ENCODE results near the gene NEDD4L.

Gene NEDD4L

GRCh38 chr18:58337686-58338085 lies 293.7 kb downstream of the NEDD4L start:
- no peak for DNase-seq (ENCODE audit: extremely low read depth in 1 of 2, low read depth in 1 of 2)

- no peak for DNase-seq (ENCODE audit: extremely low read depth in 1 of 2, low read depth in 1 of 2)
Measured at GRCh38 chr18:58338141-58338540, 294.1 kb downstream of the NEDD4L start.

- DNase-seq (ENCODE audit: extremely low read depth in 1 of 2, low read depth in 1 of 2), result no peak
Measured at GRCh38 chr18:58338961-58339592, 295.1 kb downstream of the NEDD4L start.

- DNase-seq (ENCODE audit: extremely low read depth in 1 of 2, low read depth in 1 of 2), result no peak
Measured at GRCh38 chr18:58339890-58340289, 295.9 kb downstream of the NEDD4L start.

GRCh38 chr18:58341916-58342315 lies 297.9 kb downstream of the NEDD4L start:
- no peak for DNase-seq (ENCODE audit: extremely low read depth in 1 of 2, low read depth in 1 of 2)

- DNase-seq (ENCODE audit: extremely low read depth in 1 of 2, low read depth in 1 of 2), result no peak
Measured at GRCh38 chr18:58344080-58344670, 300.1 kb downstream of the NEDD4L start.

GRCh38 chr18:58344861-58345463 lies 300.9 kb downstream of the NEDD4L start:
- no peak for DNase-seq (ENCODE audit: extremely low read depth in 1 of 2, low read depth in 1 of 2)

GRCh38 chr18:58345875-58346274 lies 301.8 kb downstream of the NEDD4L start:
- no peak for DNase-seq (ENCODE audit: extremely low read depth in 1 of 2, low read depth in 1 of 2)

- DNase-seq (ENCODE audit: extremely low read depth in 1 of 2, low read depth in 1 of 2), result no peak
Measured at GRCh38 chr18:58347135-58347534, 303.1 kb downstream of the NEDD4L start.

- DNase-seq (ENCODE audit: extremely low read depth in 1 of 2, low read depth in 1 of 2), result no peak
Measured at GRCh38 chr18:58348517-58348916, 304.5 kb downstream of the NEDD4L start.

GRCh38 chr18:58348951-58349350 lies 304.9 kb downstream of the NEDD4L start:
- DNase-seq (ENCODE audit: extremely low read depth in 1 of 2, low read depth in 1 of 2), result no peak

- no peak for DNase-seq (ENCODE audit: extremely low read depth in 1 of 2, low read depth in 1 of 2)
Measured at GRCh38 chr18:58349650-58350049, 305.6 kb downstream of the NEDD4L start.

GRCh38 chr18:58350526-58350925 lies 306.5 kb downstream of the NEDD4L start:
- no peak for DNase-seq (ENCODE audit: extremely low read depth in 1 of 2, low read depth in 1 of 2)

GRCh38 chr18:58351776-58352175 lies 307.8 kb downstream of the NEDD4L start:
- DNase-seq (ENCODE audit: extremely low read depth in 1 of 2, low read depth in 1 of 2), result no peak

- DNase-seq (ENCODE audit: extremely low read depth in 1 of 2, low read depth in 1 of 2), result no peak
Measured at GRCh38 chr18:58353581-58353980, 309.6 kb downstream of the NEDD4L start.

- no peak for DNase-seq (ENCODE audit: extremely low read depth in 1 of 2, low read depth in 1 of 2)
Measured at GRCh38 chr18:58354051-58354450, 310.0 kb downstream of the NEDD4L start.

- no peak for DNase-seq (ENCODE audit: extremely low read depth in 1 of 2, low read depth in 1 of 2)
Measured at GRCh38 chr18:58354791-58355190, 310.8 kb downstream of the NEDD4L start.

GRCh38 chr18:58355243-58355642 lies 311.2 kb downstream of the NEDD4L start:
- DNase-seq (ENCODE audit: extremely low read depth in 1 of 2, low read depth in 1 of 2), result no peak

- no peak for DNase-seq (ENCODE audit: extremely low read depth in 1 of 2, low read depth in 1 of 2)
Measured at GRCh38 chr18:58359218-58359617, 315.2 kb downstream of the NEDD4L start.

- DNase-seq (ENCODE audit: extremely low read depth in 1 of 2, low read depth in 1 of 2), result no peak
Measured at GRCh38 chr18:58359620-58360019, 315.6 kb downstream of the NEDD4L start.

GRCh38 chr18:58360324-58360723 lies 316.3 kb downstream of the NEDD4L start:
- DNase-seq (ENCODE audit: extremely low read depth in 1 of 2, low read depth in 1 of 2), result no peak

GRCh38 chr18:58361212-58361611 lies 317.2 kb downstream of the NEDD4L start:
- no peak for DNase-seq (ENCODE audit: extremely low read depth in 1 of 2, low read depth in 1 of 2)
